Brain microvascular endothelial cell (primary cell): ENCODE measurements around the gene ITPRIP.
A peak's percentile ranks its signal among the peaks of the same experiment; 100 is the strongest.

Source experiments
- DNase-seq: peaks from one replicate; pipeline ENCODE4 v3.0.0-alpha.2; 2020
- H3K27ac ChIP-seq: fragments of 250-450 bp; sonication (Bioruptor Pico); 2 replicates; pipeline ENCODE4 v1.5.1; 2020; ENCODE audit warnings: mild to moderate bottlenecking, moderate library complexity
- H3K27me3 ChIP-seq: fragments of 250-450 bp; sonication (Bioruptor Pico); replicated peaks from 2 replicates; pipeline ENCODE4 v1.5.1; 2020; ENCODE audit warnings: mild to moderate bottlenecking
- H3K36me3 ChIP-seq: fragments of 250-450 bp; sonication (Bioruptor Pico); replicated peaks from 2 replicates; pipeline ENCODE4 v1.5.1; 2020; ENCODE audit warnings: mild to moderate bottlenecking
- H3K4me3 ChIP-seq: 2 replicates; pipeline ENCODE4 v1.5.1; 2011; ENCODE audit warnings: low read depth, mild to moderate bottlenecking, control low read depth, low read length, moderate library complexity
- in situ Hi-C: cut with HindIII; loops from 2 replicates; pipeline ENCODE4 v1.10.0; 2017; ENCODE audit warnings: low sequenced_read_pairs, low pct_ligation_motif_present
- TF ChIP-seq, protein P1 (sequence below): IDR thresholded peaks from 2 replicates; pipeline ENCODE4 v1.5.1; 2011; ENCODE audit warnings: low read depth, mild to moderate bottlenecking, moderate library complexity, low read length, control low read depth, inconsistent platforms; ENCODE audit errors: missing control alignments

ITPRIP gene

DNA sequence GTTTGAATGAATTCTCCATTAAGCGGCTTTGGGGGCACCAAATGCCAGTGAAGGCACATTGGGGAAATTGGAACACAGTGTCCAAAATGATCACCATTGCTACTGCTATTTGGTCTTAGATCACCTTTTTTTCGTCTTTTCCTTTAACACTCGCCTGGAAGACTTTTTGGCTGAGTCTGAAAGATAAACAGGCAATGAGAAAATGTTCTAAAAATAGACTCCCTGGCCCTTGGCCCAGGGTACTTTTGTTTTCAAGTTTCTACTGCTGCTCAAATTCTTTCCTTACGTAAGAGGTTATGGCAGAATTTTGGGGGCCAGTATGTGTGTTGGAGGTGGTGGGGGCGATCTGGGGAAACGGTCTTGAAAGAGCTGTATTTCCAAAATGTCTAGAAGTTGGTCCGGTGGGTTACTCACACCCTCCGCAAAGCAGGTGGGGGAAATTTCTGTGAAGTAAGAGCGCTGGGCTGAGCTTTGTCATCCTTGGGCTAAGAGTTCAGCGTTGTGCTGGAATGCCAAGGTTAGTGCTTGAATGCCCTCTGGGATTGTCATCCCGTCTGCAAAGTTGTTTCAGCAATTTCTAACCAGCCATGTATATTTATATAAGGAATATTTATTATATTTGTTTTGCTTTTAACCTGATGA lies 1.3 kb upstream of the ITPRIP start:
- peaks cover 16% of the 10 kb centered on the region for H3K36me3 ChIP-seq
- peak overlapping the region; percentile 98 for H3K27ac ChIP-seq
- DNase-seq, result peak; percentile 66
- in situ Hi-C loops, result no loop called here
- H3K27me3 ChIP-seq, result no peaks in the 10 kb centered on the region
- TF ChIP-seq, protein P1, sequence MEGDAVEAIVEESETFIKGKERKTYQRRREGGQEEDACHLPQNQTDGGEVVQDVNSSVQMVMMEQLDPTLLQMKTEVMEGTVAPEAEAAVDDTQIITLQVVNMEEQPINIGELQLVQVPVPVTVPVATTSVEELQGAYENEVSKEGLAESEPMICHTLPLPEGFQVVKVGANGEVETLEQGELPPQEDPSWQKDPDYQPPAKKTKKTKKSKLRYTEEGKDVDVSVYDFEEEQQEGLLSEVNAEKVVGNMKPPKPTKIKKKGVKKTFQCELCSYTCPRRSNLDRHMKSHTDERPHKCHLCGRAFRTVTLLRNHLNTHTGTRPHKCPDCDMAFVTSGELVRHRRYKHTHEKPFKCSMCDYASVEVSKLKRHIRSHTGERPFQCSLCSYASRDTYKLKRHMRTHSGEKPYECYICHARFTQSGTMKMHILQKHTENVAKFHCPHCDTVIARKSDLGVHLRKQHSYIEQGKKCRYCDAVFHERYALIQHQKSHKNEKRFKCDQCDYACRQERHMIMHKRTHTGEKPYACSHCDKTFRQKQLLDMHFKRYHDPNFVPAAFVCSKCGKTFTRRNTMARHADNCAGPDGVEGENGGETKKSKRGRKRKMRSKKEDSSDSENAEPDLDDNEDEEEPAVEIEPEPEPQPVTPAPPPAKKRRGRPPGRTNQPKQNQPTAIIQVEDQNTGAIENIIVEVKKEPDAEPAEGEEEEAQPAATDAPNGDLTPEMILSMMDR, result no peak
- H3K4me3 ChIP-seq, result peak overlapping the region; percentile 96

DNA sequence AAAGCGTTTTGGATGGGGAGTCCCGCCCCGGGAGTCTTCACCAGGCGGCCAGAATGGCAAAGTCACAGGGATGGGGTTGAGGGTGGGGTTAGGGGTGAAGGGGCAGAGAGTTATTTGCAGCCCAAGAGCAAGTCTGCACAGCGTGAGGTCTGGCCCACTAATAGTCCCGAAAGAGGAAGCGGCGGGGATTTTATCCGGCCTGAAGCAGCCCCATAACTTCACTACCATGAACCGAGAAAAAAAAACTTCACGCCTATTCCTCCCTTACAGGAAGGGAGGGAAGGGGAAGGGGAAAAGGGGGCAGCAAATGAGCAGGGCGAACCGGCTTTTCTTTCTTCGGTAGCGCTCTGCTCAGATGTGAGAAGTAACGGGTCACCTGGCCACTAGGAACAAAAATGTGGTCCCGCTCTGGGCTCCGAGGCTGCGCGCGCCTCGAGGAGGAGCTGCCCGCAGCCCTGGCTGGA lies 712 bp downstream of the ITPRIP start:
- Histone ChIP-seq H3K36me3 (peaks cover 35% of the 10 kb centered on the region), H3K4me3 (peak overlapping the region; percentile 96), H3K27me3 (no peaks in the 10 kb centered on the region), H3K27ac (peak overlapping the region; percentile 98)
- peak; percentile 6 for DNase-seq
- TF ChIP-seq, protein P1, result no peak
- in situ Hi-C loops, result no loop called here

DNA sequence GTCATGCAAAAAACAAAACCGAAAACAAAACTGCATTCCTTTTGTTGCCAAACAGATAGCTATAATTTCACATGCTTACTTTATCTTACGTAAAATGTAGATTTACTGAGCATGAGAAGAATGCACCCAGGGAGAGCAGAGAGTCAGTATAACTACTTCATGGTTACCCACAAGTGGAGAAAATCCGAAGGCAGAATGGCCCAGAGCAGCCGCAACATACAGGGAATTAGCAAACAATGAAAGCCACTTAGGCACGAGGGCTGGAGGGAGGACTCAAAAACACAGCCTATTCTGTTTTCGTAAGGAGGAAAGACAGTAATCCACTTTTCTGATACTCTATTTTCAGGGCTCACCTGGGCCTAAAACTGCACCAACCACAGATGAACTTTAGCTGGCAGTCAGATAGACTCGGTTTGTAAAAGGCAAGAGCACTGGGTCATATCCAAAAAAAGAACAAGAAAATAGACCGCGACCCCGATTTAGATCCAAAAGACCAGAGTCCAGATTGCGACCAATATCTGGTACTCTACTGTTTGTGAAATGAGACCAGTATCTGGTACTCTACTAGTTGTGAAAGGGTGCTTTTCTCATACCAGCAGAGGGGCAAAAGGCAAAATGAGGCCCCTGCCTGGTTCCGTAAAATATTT lies 1.3 kb downstream of the ITPRIP start:
- peak; percentile 37 for DNase-seq
- H3K4me3 ChIP-seq, result peak overlapping the region; percentile 96
- no peaks in the 10 kb centered on the region for H3K27me3 ChIP-seq
- peak overlapping the region; percentile 98 for H3K27ac ChIP-seq
- TF ChIP-seq, protein P1, result no peak
- H3K36me3 ChIP-seq, result peaks cover 38% of the 10 kb centered on the region
- in situ Hi-C loops, result no loop called here

DNA sequence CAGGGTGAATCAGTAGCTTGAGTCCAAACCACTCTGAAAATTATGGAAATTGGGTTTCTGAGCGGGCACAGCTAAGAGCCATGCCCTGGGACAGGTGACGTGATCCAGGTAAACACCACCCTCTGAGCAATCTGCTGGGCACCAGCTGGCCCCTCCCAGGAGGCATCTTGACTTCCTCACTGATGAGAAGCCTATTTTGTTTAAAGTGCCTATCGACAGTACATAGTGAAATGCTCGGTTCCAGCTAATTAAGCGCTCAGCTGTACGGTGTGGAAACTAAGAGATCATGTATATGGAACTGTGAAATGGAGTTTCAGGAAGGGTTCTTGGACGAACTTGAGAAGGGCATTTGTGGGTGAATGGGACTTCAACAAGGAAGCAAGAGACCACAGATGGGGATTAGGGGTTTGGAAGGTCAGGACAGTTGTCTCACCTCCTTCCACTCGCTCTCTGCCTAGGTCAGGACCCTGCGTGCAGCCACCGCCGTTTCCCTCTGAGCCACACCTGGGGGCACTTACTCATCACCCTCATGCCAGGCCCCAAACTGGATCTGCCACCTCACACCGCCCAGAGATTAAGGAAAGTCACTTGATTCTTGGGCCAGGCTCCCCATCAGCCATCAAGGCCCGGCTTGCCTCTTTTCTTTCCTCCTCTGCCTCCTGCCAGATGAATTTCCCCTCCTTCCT lies 3.2 kb downstream of the ITPRIP start:
- no peaks in the 10 kb centered on the region for H3K27me3 ChIP-seq
- DNase-seq, result no peak
- peaks cover 41% of the 10 kb centered on the region for H3K36me3 ChIP-seq
- in situ Hi-C loops, result no loop called here
- TF ChIP-seq, protein P1, result no peak
- H3K27ac ChIP-seq, result peak overlapping the region; percentile 58
- peak overlapping the region; percentile 96 for H3K4me3 ChIP-seq

DNA sequence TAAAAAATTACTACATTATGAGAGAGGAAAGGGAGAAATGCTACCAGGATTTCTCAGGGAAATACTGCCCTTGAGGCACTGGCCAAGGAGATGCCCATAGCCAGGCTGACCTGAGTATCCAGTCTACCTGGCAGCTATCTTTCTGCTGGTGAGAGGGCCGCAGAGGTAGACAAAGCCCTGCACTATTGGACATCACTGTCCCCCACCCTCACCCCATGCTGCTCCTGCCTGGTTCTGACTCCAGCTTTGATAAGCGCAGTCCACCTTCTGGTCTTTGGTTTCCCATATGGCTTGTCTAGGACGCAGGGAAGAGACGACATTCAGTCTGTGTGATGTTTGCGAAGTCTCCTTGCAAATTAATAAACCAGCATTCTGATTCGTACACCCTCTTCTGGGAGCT lies 3.7 kb downstream of the ITPRIP start:
- in situ Hi-C loops, result no loop called here
- Histone ChIP-seq H3K27me3 (no peaks in the 10 kb centered on the region), H3K27ac (peak overlapping the region; percentile 58), H3K36me3 (peaks cover 41% of the 10 kb centered on the region), H3K4me3 (peak overlapping the region; percentile 96)
- no peak for DNase-seq
- TF ChIP-seq, protein P1, result no peak
